ENCODE data around the gene CPED1. TPM values are rescaled to one million over a fixed set of nuclear protein-coding genes. Genes with fewer than 3 reads are reported as not detected.

CPED1 gene
- total RNA-seq, 4 donors from 2014 or later = 1.9 to 4.4 (median 3.7) TPM

DNA sequence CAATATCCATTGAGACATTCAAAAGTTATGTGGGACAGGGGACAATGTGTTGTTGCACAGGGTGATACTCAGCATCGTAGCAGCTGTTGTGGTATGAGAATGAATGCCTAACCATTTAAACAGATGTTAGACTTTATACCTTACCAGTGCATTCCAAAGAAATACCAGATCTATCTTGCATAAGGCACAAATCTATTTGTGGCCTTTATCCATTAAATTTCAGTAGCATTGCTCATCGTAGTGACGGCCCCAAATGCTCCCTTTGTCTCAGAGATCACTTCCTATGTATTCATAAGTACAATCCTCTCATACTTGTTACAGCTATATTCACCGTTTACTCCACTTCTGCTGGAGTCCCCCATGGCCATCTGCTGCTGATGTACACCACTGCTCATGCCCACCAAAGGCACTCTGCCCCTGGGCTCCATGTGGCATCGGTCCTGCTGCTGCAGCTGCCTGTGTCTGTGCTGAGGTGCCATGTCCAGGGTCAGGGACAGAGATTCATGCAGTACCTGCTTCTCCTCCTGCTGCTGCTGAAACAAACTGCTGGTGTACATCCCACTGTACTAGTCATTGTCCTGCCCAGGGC lies 96.3 kb downstream of the CPED1 start:
- TF ChIP-seq POLR2A (IDR thresholded peaks at IDR 0.05) = no peak
- TF ChIP-seq, protein P1, sequence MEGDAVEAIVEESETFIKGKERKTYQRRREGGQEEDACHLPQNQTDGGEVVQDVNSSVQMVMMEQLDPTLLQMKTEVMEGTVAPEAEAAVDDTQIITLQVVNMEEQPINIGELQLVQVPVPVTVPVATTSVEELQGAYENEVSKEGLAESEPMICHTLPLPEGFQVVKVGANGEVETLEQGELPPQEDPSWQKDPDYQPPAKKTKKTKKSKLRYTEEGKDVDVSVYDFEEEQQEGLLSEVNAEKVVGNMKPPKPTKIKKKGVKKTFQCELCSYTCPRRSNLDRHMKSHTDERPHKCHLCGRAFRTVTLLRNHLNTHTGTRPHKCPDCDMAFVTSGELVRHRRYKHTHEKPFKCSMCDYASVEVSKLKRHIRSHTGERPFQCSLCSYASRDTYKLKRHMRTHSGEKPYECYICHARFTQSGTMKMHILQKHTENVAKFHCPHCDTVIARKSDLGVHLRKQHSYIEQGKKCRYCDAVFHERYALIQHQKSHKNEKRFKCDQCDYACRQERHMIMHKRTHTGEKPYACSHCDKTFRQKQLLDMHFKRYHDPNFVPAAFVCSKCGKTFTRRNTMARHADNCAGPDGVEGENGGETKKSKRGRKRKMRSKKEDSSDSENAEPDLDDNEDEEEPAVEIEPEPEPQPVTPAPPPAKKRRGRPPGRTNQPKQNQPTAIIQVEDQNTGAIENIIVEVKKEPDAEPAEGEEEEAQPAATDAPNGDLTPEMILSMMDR (IDR thresholded peaks at IDR 0.05) = no peak
- no peak overlapping the region for H3K4me3 ChIP-seq (ENCODE audit: low read depth, poor library complexity, severe bottlenecking)
- intact Hi-C loops (cut with DNase I; ENCODE audit: low total_unique reads) = loop anchor here (10.0 kb wide), 2 partner anchors 100 to 280 kb away; partner anchors contain the start of gene CPED1
- DNase-seq (ENCODE audit: low spot score in 2 of 2) = no peak
- 69 to 84% methylated on average over 5 of the region's 5 CpGs for WGBS, 2 donors

DNA sequence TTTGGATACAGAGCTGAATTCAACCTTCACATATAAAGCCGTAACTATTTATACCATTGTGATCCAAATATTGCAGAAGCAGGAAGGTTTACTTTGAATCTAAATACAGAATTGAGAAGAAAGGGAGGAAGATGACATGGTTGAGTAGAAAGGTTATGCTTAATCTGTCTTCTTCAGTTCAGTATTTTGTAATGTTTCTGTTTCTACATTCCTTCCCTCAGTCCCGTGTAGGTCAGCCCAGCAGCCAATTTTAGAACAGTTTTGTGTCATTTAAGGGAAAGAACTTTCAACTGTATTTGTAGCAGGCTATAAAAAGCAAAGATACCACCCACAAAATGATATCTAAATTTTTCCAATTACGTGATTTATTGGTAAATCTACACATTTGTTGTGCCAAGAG lies 97.4 kb downstream of the CPED1 start:
- TF ChIP-seq, protein P1 (IDR thresholded peaks at IDR 0.05) = no peak
- no peak for TF ChIP-seq POLR2A (IDR thresholded peaks at IDR 0.05)
- DNase-seq (ENCODE audit: low spot score in 2 of 2) = no peak
- WGBS, 2 donors = 43 to 49% methylated on average over 3 of the region's 3 CpGs
- intact Hi-C loops (cut with DNase I; ENCODE audit: low total_unique reads) = loop anchor here (10.0 kb wide), 2 partner anchors 101 to 281 kb away; partner anchors contain the start of gene CPED1
- H3K4me3 ChIP-seq (ENCODE audit: low read depth, poor library complexity, severe bottlenecking) = no peak overlapping the region

- intact Hi-C loops (cut with DNase I; ENCODE audit: low total_unique reads) = loop anchor here (10.0 kb wide), 2 partner anchors 104 to 284 kb away; partner anchors contain the start of gene CPED1
- TF ChIP-seq, protein P1 (IDR thresholded peaks at IDR 0.05) = no peak
- TF ChIP-seq POLR2A (IDR thresholded peaks at IDR 0.05) = no peak
- H3K4me3 ChIP-seq (ENCODE audit: low read depth, poor library complexity, severe bottlenecking) = no peak overlapping the region
Observed at GRCh38 chr7:121088870-121089269, 100.4 kb downstream of the CPED1 start.

GRCh38 chr7:121094829-121095228 lies 106.3 kb downstream of the CPED1 start:
- no peak overlapping the region for H3K4me3 ChIP-seq (ENCODE audit: low read depth, poor library complexity, severe bottlenecking)
- 52 to 57% methylated on average over 2 of the region's 2 CpGs for WGBS, 2 donors
- TF ChIP-seq POLR2A (IDR thresholded peaks at IDR 0.05) = no peak
- TF ChIP-seq, protein P1 (IDR thresholded peaks at IDR 0.05) = no peak
- DNase-seq (ENCODE audit: low spot score in 2 of 2) = no peak
- intact Hi-C loops (cut with DNase I; ENCODE audit: low total_unique reads) = no loop called here

More at GRCh38 chr7:121088870-121089269, 100.4 kb downstream of the CPED1 start:
- no peak for DNase-seq (ENCODE audit: low spot score in 2 of 2)

GRCh38 chr7:121097577-121097976 lies 109.1 kb downstream of the CPED1 start:
- TF ChIP-seq, protein P1 (IDR thresholded peaks at IDR 0.05) = no peak
- TF ChIP-seq POLR2A (IDR thresholded peaks at IDR 0.05) = no peak
- H3K4me3 ChIP-seq (ENCODE audit: low read depth, poor library complexity, severe bottlenecking) = no peak overlapping the region
- no peak for DNase-seq (ENCODE audit: low spot score in 2 of 2)
- intact Hi-C loops (cut with DNase I; ENCODE audit: low total_unique reads) = no loop called here
- 73 to 76% methylated on average over 4 of the region's 4 CpGs for whole genome bisulfite sequencing, 2 donors

DNA sequence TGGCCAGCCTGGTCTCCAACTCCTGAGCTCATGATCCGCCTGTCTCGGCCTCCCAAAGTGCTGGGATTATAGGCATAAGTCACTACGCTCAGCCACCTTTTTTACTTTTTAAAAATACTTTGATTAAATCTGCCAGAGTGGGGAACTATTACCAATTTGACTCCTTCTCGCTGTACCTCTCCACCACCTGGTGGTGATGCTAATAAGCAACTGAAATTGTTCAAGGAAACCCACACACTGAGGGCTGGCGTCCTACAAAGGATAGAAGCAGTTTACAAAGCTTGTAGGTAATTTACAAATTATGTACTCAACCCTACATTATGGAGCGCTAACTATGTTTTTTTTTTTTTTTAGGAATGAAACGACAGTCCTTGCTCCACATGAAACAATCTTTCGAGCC lies 111.1 kb downstream of the CPED1 start:
- intact Hi-C loops (cut with DNase I; ENCODE audit: low total_unique reads) = no loop called here
- no peak overlapping the region for H3K4me3 ChIP-seq (ENCODE audit: low read depth, poor library complexity, severe bottlenecking)
- no peak for TF ChIP-seq POLR2A (IDR thresholded peaks at IDR 0.05)
- TF ChIP-seq, protein P1 (IDR thresholded peaks at IDR 0.05) = no peak
- DNase-seq (ENCODE audit: low spot score in 2 of 2) = no peak
- 91 to 92% methylated on average over 8 of the region's 8 CpGs for WGBS, 2 donors
